Mononuclear cell (primary cell): ENCODE results near the gene SLC35E3. TPM values are rescaled to one million over a fixed set of nuclear protein-coding genes. Genes with fewer than 3 reads are reported as not detected.

Source experiments
- H3K27me3 ChIP-seq: 2 replicates; pipeline ENCODE4 v1.6.0; 2011; ENCODE audit warnings: low read length, control low read depth; ENCODE audit not compliant: insufficient read depth
- H3K4me1 ChIP-seq: 2 replicates; pipeline ENCODE4 v1.5.1; 2011; ENCODE audit warnings: mild to moderate bottlenecking, low read length, control low read depth; ENCODE audit not compliant: insufficient read depth
- H3K4me3 ChIP-seq: 2 replicates; pipeline ENCODE4 v1.5.1; 2011; ENCODE audit warnings: mild to moderate bottlenecking, low read length, moderate library complexity
- H3K9me3 ChIP-seq: 2 replicates; pipeline ENCODE4 v1.5.1; 2011; ENCODE audit warnings: low read depth, mild to moderate bottlenecking, control low read depth, low read length
- total RNA-seq: library from RNA; depleted of rRNA; stranded (reverse); fragments of >200 nt; gene quantifications from one replicate; pipeline ENCODE4 v1.2.3, GENCODE V29; 2012

The SLC35E3 gene
- total RNA-seq, 1 donor, result 1.4 TPM

DNA sequence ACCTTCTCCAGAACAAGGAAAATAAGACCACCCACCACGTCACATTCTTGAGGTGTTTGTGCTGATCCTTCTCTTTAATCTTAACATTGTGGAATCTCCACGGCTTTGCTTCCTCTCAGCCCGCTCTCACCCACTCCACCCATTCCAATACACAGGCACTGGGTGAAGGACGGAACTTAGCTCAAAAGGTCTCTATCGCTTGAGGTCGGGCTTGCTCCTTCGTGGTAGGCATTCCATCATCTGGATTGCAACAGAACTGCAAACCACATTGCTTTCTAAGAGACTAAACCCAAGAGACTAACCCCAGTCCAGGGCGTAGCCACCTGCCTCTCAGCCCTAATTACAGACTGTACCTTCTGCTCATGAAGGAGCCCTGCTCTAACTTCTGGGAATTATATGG, 38.0 kb downstream of the SLC35E3 start:
- H3K4me3 ChIP-seq, result no peak overlapping the region
- H3K4me1 ChIP-seq, result peaks cover 56% of the 10 kb centered on the region

DNA sequence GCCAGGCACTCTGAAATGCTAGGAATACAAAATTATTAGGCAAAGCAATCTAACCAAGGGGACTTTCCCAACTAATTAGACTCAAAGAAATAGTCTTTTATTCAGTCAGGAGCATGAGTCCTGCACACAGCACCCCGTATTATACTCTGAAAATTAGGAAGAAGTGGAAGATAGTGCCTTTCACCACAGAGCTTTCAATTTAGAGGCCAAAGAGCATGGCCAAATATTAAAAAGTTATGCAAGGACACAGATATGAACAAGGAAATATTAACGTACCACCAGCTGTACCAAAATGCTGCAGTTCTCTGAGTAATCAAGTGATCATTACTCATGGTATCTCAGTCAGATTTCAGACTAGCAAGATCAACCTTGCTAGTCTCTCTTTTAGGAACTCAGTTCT, 39.4 kb downstream of the SLC35E3 start:
- no peak overlapping the region for H3K4me3 ChIP-seq
- H3K27me3 ChIP-seq, result no peaks in the 10 kb centered on the region
- H3K9me3 ChIP-seq, result no peaks in the 10 kb centered on the region
- H3K4me1 ChIP-seq, result peaks cover 60% of the 10 kb centered on the region

More for the DNA sequence above, 38.0 kb downstream of the SLC35E3 start:
- Histone ChIP-seq H3K27me3 (no peaks in the 10 kb centered on the region), H3K9me3 (no peaks in the 10 kb centered on the region)

DNA sequence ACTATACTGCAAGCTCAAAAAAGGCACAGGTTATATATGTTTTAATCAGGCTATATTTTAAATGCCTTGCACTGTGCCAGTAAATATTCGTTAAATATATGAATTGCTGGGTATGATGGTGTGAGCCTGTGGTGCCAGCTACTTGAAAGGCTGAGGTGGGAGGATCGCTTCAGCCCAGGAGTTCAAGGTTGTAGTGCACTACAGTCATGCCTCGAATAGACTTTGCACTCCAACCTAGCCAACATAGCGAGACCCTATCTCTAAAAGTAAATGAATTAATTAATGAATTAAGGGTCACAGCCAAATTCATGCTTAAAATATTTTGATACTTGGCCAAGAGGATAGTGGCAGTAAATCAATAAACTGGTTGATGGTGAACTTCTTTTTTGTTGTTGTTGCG, 39.8 kb downstream of the SLC35E3 start:
- no peaks in the 10 kb centered on the region for H3K27me3 ChIP-seq
- H3K4me1 ChIP-seq, result peaks cover 60% of the 10 kb centered on the region
- H3K9me3 ChIP-seq, result no peaks in the 10 kb centered on the region
- H3K4me3 ChIP-seq, result no peak overlapping the region

DNA sequence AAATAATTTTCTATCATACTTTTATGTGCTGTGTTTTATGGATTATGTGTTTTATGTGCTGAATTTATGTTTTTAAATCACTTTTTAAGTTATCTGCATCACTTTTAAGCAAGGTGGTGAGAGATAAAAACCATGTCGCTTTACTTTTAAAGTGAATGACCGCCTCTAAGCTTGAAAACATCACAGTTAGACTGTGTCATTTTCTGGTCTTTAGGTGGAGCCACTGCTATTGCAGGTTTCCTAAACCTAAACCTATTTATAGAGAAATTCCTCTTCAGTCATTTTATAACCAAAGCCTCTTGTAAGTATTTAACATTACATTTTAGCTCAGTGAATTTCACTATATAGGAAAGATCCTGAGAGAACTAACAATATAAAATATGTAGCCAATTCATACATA, 41.0 kb downstream of the SLC35E3 start:
- no peaks in the 10 kb centered on the region for H3K27me3 ChIP-seq
- H3K4me3 ChIP-seq, result no peak overlapping the region
- no peaks in the 10 kb centered on the region for H3K9me3 ChIP-seq
- peaks cover 60% of the 10 kb centered on the region for H3K4me1 ChIP-seq

DNA sequence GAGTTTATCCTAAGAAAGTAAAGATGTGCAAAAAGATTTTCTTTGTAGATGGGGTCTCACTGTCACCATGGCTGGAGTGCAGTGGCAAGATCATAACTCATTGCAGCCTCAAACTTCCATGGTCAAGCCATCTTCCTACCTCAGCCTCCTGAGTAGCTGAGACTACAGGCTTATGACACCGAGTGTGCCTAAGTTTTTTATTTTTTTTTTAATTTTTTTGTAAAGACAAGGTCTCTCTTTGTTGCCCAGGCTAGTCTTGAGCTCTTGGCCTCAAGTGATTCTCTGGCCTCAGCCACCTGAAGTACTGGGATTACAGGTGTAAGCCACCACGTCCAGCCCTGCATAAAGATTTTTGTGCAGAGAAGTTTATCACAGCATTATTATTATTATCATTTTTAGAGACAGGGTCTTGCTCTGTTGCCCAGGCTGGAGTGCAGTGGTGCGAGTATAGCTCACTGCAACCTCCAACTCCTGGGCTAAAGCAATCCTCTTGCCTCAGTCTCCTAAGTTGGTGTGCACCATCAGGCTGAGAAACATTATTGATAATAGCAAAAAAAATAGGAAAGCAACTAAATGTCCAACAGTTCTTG, 42.7 kb downstream of the SLC35E3 start:
- Histone ChIP-seq H3K4me3 (no peak overlapping the region), H3K9me3 (no peaks in the 10 kb centered on the region), H3K27me3 (no peaks in the 10 kb centered on the region), H3K4me1 (peaks cover 56% of the 10 kb centered on the region)

DNA sequence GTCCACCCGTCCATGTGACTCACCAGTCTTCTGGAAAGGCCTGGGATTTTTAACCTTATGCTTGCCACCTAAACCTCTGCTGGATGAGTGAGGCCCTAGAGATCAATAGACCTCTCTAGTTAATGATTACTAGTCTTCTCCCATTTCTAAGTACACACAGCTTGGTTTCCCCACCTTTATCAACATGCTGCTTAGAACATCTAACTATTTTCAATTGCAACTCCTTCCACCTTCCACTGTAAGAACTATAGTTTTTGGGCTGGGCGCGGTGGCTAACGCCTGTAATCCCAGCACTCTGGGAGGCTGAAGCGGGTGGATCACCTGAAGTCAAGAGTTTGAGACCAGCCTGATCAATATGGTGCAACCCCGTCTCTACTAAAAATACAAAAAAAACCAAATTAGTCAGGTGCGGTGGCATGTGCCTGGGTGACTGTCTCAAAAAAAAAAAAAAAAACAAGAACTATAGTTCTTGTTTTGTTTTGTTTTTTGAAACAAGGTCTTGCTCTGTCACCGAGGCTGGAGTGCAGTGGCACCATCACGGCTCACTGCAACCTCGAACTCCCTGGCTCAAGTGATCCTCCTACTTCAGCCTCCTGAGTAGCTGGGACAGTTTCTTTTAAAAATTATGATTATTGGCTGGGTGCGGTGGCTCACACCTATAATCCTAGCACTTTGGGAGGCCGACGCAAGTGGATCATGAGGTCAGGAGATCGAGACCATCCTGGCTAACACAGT, 43.3 kb downstream of the SLC35E3 start:
- Histone ChIP-seq H3K27me3 (no peaks in the 10 kb centered on the region), H3K9me3 (no peaks in the 10 kb centered on the region), H3K4me3 (no peak overlapping the region), H3K4me1 (peaks cover 50% of the 10 kb centered on the region)

DNA sequence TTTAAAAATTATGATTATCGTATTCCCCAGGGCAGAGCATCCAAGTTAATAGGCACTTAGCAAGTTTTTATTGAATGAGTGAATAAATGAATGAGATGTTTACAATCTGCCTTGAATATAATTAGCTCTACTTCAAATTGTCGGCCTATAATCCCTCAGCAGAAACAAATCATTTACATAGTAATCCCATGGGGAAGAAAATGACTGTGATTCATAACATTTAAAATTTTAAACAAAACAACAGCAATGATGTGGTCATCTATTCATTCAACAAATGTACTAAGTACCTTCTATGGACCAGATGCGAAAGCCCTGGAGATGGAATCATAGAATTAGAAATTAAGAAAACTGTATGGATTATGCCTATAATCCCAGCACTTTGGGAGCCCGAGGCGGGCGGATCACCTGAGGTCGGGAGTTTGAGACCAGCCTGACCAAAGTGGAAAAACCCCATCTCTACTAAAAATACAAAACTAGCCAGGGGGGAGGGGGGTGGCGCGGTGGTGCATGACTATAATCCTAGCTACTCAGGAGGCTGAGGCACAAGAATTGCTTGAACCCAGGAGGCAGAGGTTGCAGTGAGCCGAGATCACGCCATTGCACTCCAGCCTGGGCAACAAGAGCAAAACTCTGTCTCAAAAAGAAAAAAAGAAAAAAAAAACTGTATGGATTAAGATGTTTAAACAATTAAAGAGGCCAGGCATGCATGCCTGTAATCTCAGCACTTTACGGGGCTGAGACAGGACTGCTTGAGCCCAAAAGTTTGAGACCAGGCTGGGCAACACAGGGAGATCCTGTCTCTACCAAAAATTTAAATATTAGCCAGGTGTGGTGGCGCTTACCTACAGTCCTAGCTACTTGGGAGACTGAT, 44.3 kb downstream of the SLC35E3 start:
- no peaks in the 10 kb centered on the region for H3K9me3 ChIP-seq
- H3K4me1 ChIP-seq, result peaks cover 40% of the 10 kb centered on the region
- H3K27me3 ChIP-seq, result no peaks in the 10 kb centered on the region
- H3K4me3 ChIP-seq, result no peak overlapping the region

DNA sequence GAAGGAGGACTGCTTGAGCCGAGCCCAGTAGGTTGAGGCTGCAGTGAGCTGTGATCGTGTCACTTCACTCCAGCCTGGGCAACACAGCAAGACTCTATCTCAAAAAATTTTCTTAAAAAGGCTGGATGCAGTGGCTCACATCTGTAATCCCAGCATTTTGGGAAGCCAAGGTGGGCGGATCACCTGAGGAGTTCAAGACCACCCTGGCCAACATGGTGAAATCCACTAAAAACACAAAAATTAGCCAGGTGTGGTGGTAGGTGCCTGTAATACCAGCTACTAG, 44.9 kb downstream of the SLC35E3 start:
- Histone ChIP-seq H3K27me3 (no peaks in the 10 kb centered on the region), H3K9me3 (no peaks in the 10 kb centered on the region), H3K4me1 (peaks cover 34% of the 10 kb centered on the region), H3K4me3 (no peak overlapping the region)

DNA sequence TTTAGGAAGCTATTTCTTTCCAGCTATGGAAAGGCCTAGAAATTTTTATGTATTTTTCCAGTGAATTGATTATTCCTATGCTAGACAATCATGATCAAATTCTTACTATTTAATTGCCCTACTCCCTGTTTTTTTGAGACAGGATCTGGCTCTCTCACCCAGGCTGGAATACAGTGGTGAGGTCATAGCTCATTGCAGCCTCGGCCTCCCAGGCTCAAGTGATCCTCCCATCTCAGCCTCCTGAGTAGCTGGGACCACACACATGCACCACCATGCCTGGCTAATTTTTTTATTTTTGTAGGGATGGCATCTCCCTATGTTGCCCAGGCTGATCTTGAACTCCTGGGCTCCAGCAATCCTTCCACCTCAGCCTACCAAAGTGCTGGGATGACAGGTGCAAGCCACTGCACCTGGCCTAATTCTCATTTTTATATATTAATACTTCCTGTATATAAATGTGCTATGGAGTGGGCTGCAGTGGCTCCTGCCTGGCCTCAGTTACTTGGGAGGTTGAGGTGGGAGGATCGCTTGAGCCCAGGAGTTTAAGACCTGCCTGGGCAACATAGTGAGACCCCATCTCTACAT, 46.0 kb downstream of the SLC35E3 start:
- Histone ChIP-seq H3K4me3 (no peak overlapping the region), H3K27me3 (no peaks in the 10 kb centered on the region), H3K4me1 (peaks cover 23% of the 10 kb centered on the region), H3K9me3 (no peaks in the 10 kb centered on the region)

DNA sequence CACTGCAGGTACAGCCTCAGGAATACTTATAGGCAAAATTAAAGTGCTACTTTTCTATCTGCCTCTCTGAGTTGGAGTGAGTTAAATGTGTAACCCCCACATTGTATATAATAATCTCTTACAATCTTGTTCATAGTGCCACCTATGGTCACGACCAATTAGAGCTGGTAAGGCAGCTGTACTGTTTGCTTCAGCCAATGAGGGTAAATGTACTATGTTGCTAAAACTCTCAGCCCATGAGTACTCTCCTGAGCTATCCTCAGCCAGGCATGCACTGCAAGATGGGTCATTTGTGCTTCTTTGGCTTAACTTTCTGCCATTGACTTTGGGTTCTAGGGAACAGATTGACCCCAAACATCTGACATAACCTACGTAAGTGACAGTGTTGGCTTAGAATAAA, 47.0 kb downstream of the SLC35E3 start:
- no peak overlapping the region for H3K4me3 ChIP-seq
- peaks cover 13% of the 10 kb centered on the region for H3K4me1 ChIP-seq
- H3K9me3 ChIP-seq, result no peaks in the 10 kb centered on the region
- H3K27me3 ChIP-seq, result no peaks in the 10 kb centered on the region

DNA sequence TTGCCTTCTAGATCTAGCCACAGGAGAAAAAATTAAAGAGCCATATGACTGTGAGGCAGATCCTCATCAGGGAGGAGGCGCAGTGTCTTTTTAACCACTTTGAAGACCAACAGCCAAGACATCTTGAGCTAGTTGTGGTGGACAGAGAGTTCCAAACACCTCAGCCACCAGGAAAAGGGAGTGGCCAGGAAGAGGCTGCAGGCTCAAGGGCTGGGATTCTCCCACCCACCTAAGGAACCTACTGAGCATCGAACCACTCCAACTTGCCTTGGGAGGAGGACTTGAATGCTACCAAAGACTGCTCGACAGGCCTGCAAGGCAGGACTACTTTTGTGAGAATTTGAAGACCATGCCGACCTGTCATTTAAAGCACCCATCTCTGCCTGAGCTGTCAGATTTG, 47.5 kb downstream of the SLC35E3 start:
- H3K4me1 ChIP-seq, result peaks cover 10% of the 10 kb centered on the region

DNA sequence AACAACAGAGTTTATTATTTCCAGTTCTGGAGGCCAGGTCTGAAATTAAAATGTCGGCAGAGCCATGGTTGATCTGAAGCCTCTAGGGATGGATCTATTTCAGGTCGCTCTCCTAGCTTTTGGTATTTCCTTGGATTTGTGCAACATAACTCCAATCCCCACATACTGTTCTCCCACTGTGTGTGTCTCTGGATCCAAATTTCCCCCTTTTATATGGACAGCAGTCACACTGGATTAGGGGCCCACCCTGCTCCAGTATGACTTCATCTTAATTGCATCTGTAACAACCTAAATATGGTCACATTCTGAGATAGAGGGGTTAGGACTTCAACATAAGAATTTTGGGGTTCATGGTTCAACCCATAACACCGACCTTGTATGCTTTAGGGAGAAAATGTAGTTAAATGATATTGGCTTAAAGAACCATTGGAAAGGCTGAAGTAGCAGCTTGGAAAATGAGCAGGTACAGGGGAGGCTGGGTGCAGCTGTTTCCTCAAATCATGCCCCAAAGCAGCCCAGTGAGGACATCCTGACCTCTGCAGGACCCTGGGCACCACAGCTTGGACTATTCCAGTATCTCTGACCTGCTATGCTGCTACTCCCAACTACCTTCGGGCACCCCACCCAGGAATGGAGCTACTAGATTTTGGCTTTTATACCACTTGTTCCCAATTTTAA, 48.1 kb downstream of the SLC35E3 start:
- Histone ChIP-seq H3K9me3 (no peaks in the 10 kb centered on the region), H3K27me3 (no peaks in the 10 kb centered on the region)

More for the DNA sequence above, 47.5 kb downstream of the SLC35E3 start:
- Histone ChIP-seq H3K9me3 (no peaks in the 10 kb centered on the region), H3K27me3 (no peaks in the 10 kb centered on the region), H3K4me3 (no peak overlapping the region)

DNA sequence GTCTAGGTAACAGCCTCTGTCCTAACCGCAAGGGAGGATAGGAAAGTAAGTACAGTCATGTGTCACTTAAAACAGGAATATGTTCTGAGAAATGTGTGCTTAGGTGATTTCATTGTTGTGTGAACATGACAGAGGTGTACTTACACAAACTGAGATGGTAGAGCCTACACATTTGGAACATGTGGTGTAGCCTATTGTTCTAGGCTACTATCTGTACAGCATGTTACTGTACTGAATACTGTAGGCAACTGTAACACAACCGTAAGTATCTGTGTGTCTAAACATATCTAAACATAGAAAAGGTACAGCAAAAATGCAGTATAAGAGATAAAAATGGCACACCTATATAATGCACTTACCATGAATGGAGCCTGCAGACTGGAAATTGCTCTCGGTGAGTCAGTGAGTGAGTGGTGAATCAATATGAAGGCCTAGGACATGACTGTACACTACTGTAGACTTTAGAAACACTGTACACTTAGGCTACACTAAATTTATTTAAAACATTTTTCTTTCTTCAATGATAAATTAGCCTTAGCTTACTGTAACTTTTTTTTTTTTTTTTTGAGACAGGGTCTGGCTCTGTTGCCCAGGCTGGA, 48.8 kb downstream of the SLC35E3 start:
- Histone ChIP-seq H3K4me1 (no peaks in the 10 kb centered on the region), H3K27me3 (no peaks in the 10 kb centered on the region), H3K4me3 (no peak overlapping the region), H3K9me3 (no peaks in the 10 kb centered on the region)

More for the DNA sequence above, 48.1 kb downstream of the SLC35E3 start:
- Histone ChIP-seq H3K4me1 (peaks cover 3% of the 10 kb centered on the region), H3K4me3 (no peak overlapping the region)

DNA sequence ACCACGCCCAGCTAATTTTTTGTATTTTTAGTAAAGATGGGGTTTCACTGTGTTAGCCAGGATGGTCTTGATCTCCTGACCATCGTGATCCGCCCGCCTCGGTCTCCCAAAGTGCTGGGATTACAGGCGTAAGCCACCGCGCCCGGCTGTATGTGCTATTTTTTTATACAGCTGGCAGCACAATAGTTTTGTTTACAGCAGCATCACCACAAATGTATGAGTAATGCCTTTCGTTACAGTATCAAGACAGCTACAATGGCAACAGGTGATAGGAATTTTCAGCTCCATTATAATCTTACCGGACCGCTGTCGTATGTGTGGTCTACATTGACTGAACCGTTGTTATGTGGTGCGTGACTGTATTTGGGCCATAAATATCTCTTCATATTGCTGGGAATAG, 50.4 kb downstream of the SLC35E3 start:
- Histone ChIP-seq H3K27me3 (no peaks in the 10 kb centered on the region), H3K9me3 (no peaks in the 10 kb centered on the region), H3K4me1 (no peaks in the 10 kb centered on the region), H3K4me3 (no peak overlapping the region)
